K562 (cell line): ENCODE data around the gene PRKCQ. TPM values are rescaled to one million over a fixed set of nuclear protein-coding genes. Genes with fewer than 3 reads are reported as not detected.

ENCODE experiments used
- ATAC-seq: fragments of 200-7000 bp; cut with Tn5 transposase; 3 replicates; pipeline ENCODE4 v1.9.1; 2020; ENCODE audit warnings: moderate library complexity
- BruUV-seq: library from RNA; stranded (reverse); fragments of 400-500 nt; replicated peaks from 2 replicates; lab custom pipeline; 2021; lab: Mats Ljungman, UMichigan
- CTCF ChIA-PET: fragments of 300-600 bp; formaldehyde crosslinking; extraction: SDS; loops from one replicate; lab custom pipeline; 2021; ENCODE audit warnings: low intra/inter-chr PET ratio; lab: Yijun Ruan, JAX
- POLR2A ChIA-PET: fragments of 300-600, 350-650 bp; sonication (Branson Sonifier 250); formaldehyde crosslinking; extraction: SDS; loops from one replicate; lab custom pipeline; 2021; ENCODE audit warnings: antibody characterized with exemption, inconsistent platforms; lab: Yijun Ruan, JAX
- DNase-seq, 4 experiments: peaks; one replicate each; pipeline versions ENCODE4 v3.0.0 to v3.0.0-alpha.2; 2011 to 2018; ENCODE audit warnings: low spot score in 3 of 4, mixed read lengths in 3 of 4; ENCODE audit errors: extremely low read depth in 1 of 4
- FAIRE-seq: peaks from 2 replicates; lab custom pipeline; 2011; peaks lifted over from hg19 to GRCh38; lab: Jason Lieb, UNC
- H2AFZ ChIP-seq: 2 replicates; pipeline ENCODE4 v1.6.0; 2011; ENCODE audit warnings: low read depth, low read length, control low read depth, inconsistent platforms
- H3K27ac ChIP-seq: fragments of 200-600 bp; 3 replicates; pipeline ENCODE4 v1.8.0; 2011; ENCODE audit warnings: low read depth, mild to moderate bottlenecking, control low read depth, inconsistent platforms, low read length, moderate library complexity, mixed read lengths; ENCODE audit errors: extremely low read depth
- H3K27me3 ChIP-seq, 2 experiments: fragments of 300-600 bp in 1 of 2; 2 replicates in 1 of 2; 3 replicates in 1 of 2; pipeline versions ENCODE4 v1.6.0 to v1.8.0; 2011; ENCODE audit warnings: inconsistent platforms in 2 of 2, low read length in 2 of 2, mild to moderate bottlenecking in 1 of 2, mixed read lengths in 1 of 2, moderate library complexity in 1 of 2; ENCODE audit not compliant: control insufficient read depth in 2 of 2, insufficient read depth in 2 of 2
- H3K36me3 ChIP-seq: fragments of 300-600 bp; 3 replicates; pipeline ENCODE4 v1.8.0; 2011; ENCODE audit warnings: mild to moderate bottlenecking, low read length, inconsistent platforms; ENCODE audit not compliant: control insufficient read depth, insufficient read depth
- H3K4me1 ChIP-seq, 2 experiments: fragments of 200-600 bp in 1 of 2; replicated peaks in 1 of 2; 2 replicates in 1 of 2; 3 replicates in 1 of 2; pipeline versions ENCODE4 v1.5.1 to v1.8.0; 2011; ENCODE audit warnings: inconsistent platforms in 2 of 2, low read length in 2 of 2, mild to moderate bottlenecking in 1 of 2, mixed read lengths in 1 of 2, moderate library complexity in 1 of 2; ENCODE audit not compliant: control insufficient read depth in 2 of 2, insufficient read depth in 2 of 2
- H3K4me2 ChIP-seq: 2 replicates; pipeline ENCODE4 v1.6.1; 2011; ENCODE audit warnings: low read length, control low read depth, inconsistent platforms, mixed read lengths; ENCODE audit not compliant: insufficient read depth
- H3K4me3 ChIP-seq: fragments of 200-600 bp; sonication (generic), shearing (Covaris generic); 2 replicates; pipeline ENCODE4 v1.5.1; 2016; ENCODE audit warnings: control low read depth, inconsistent platforms
- H3K79me2 ChIP-seq: fragments of 200-600 bp; 3 replicates; pipeline ENCODE4 v1.8.0; 2011; ENCODE audit warnings: low read length, inconsistent platforms; ENCODE audit not compliant: control insufficient read depth, insufficient read depth
- H3K9ac ChIP-seq, 2 experiments: 2 replicates each; pipeline versions ENCODE4 v1.6.0 to v1.6.1; 2011; ENCODE audit warnings: low read depth in 2 of 2, low read length in 2 of 2, control low read depth in 1 of 2, inconsistent platforms in 1 of 2, mild to moderate bottlenecking in 1 of 2, mixed read lengths in 1 of 2; ENCODE audit not compliant: insufficient read depth in 1 of 2
- H3K9me1 ChIP-seq: one replicate; pipeline ENCODE4 v1.6.0; 2011; ENCODE audit warnings: inconsistent platforms, mild to moderate bottlenecking, low read length, moderate library complexity; ENCODE audit not compliant: control insufficient read depth, insufficient read depth
- H3K9me3 ChIP-seq: replicated peaks from 2 replicates; pipeline ENCODE4 v1.5.1; 2011; ENCODE audit warnings: low read depth, low read length, inconsistent platforms; ENCODE audit not compliant: control insufficient read depth, insufficient read depth
- H4K20me1 ChIP-seq: replicated peaks from 2 replicates; pipeline ENCODE4 v1.6.1; 2011; ENCODE audit warnings: low read length, inconsistent platforms, mixed read lengths; ENCODE audit not compliant: control insufficient read depth, insufficient read depth
- ARID3B ChIP-seq: fragments of 250-450 bp; sonication (Bioruptor Pico); IDR thresholded peaks from 2 replicates; pipeline ENCODE4 v1.4.0; 2020; ENCODE audit warnings: borderline replicate concordance
- CREBBP ChIP-seq: IDR thresholded peaks from one replicate; pipeline ENCODE4 v1.6.1; 2012; ENCODE audit warnings: low read depth, mild to moderate bottlenecking, control low read depth, inconsistent platforms, low read length
- E2F8 ChIP-seq: fragments of 450-650 bp; IDR thresholded peaks from 2 replicates; pipeline ENCODE4 v1.7.1; 2018; ENCODE audit warnings: mild to moderate bottlenecking, low read depth; ENCODE audit not compliant: partially characterized antibody
- HIVEP1 ChIP-seq: fragments of 250-450 bp; sonication (Bioruptor Pico); IDR thresholded peaks from 2 replicates; pipeline ENCODE4 v1.4.0; 2020; ENCODE audit warnings: mild to moderate bottlenecking
- KDM5B ChIP-seq: fragments of 200-600 bp; sonication (generic); IDR thresholded peaks from 2 replicates; pipeline ENCODE4 v1.6.1; 2012; ENCODE audit warnings: low read depth, mild to moderate bottlenecking, moderate library complexity, low read length, control low read depth, inconsistent platforms; ENCODE audit not compliant: insufficient replicate concordance
- MYC ChIP-seq, 2 experiments: fragments of 250-450 bp in 1 of 2; sonication (Bioruptor Pico) in 1 of 2; IDR thresholded peaks; 2 replicates each; pipeline versions ENCODE4 v1.5.1 to v1.6.1; 2012 to 2021; ENCODE audit warnings: low read depth in 2 of 2, borderline replicate concordance in 1 of 2, improper control_type of control experiment in 1 of 2, low read length in 1 of 2, mild to moderate bottlenecking in 1 of 2, moderate library complexity in 1 of 2
- SMARCB1 ChIP-seq: IDR thresholded peaks from 2 replicates; pipeline ENCODE4 v1.6.1; 2011; ENCODE audit warnings: improper control_type of control experiment, low read depth; ENCODE audit not compliant: insufficient read length
- YY1 ChIP-seq, 3 experiments: IDR thresholded peaks; 2 replicates each; pipeline ENCODE4 v1.6.1; 2011; ENCODE audit warnings: low read length in 2 of 3, mild to moderate bottlenecking in 2 of 3, moderate library complexity in 2 of 3, borderline replicate concordance in 1 of 3, control low read depth in 1 of 3, low read depth in 1 of 3; ENCODE audit not compliant: insufficient read depth in 3 of 3, insufficient replicate concordance in 2 of 3, control insufficient read depth in 1 of 3, insufficient read length in 1 of 3; ENCODE audit errors: extremely low read depth in 1 of 3
- ZNF263 ChIP-seq: sonication (generic); formaldehyde crosslinking; IDR thresholded peaks from 2 replicates; pipeline ENCODE4 v1.8.0; 2022; ENCODE audit warnings: mild to moderate bottlenecking, missing genetic modification reagents, borderline replicate concordance
- ZNF551 ChIP-seq: fragments of 250-450 bp; sonication (Bioruptor Pico); IDR thresholded peaks from 2 replicates; pipeline ENCODE4 v1.5.0; 2021; ENCODE audit warnings: mild to moderate bottlenecking, moderate library complexity
- WGBS: fragments of 100-300 bp; shearing (Covaris generic); methylation state at CpG from one replicate; pipeline ENCODE4 v1.1.6; 2016; ENCODE audit warnings: low coverage, mixed read lengths; ENCODE audit not compliant: insufficient coverage; ENCODE audit errors: missing lambda C conversion rate; 5-methylcytosine and 5-hydroxymethylcytosine counted together
- in situ Hi-C: fragments of 300-500 bp; cut with MboI; formaldehyde crosslinking; loops from 4 replicates; pipeline ENCODE4 v1.15.0; 2018; ENCODE audit warnings: inconsistent platforms, mixed read lengths
- intact Hi-C: fragments of 100-400 bp; cut with micrococcal nuclease; formaldehyde crosslinking; loops from 2 replicates; pipeline ENCODE4 v1.14.2; 2022
- polyA plus RNA-seq, 8 experiments: library from polyadenylated mRNA; depleted of rRNA in 4 of 8; stranded (reverse) in 5 of 8; unstranded in 3 of 8; fragments of >200 nt; fragmentation: Nextera tagmentation in 2 of 8; fragmentation: Illumina TruSeq in 1 of 8; extraction: Ambion mirVana in 2 of 8; extraction: Trizol in 1 of 8; gene quantifications; 2 replicates each; pipeline versions ENCODE4 v1.2.1 to v1.2.3, GENCODE V29; 2011 to 2014; ENCODE audit warnings: inconsistent platforms in 1 of 8, missing spikeins in 1 of 8
- total RNA-seq, 7 experiments: library from RNA; depleted of rRNA in 6 of 7; stranded (reverse); fragments of >200 nt in 6 of 7; fragmentation: Illumina TruSeq in 2 of 7; extraction: Trizol in 2 of 7; gene quantifications; 2 replicates each; pipeline versions ENCODE4 v1.2.1 to v1.2.3, GENCODE V29; 2011 to 2021; ENCODE audit warnings: low replicate concordance in 1 of 7
- TF ChIP-seq, protein P1 (sequence below): fragments of 250-450 bp; sonication (Bioruptor Pico); IDR thresholded peaks from 2 replicates; pipeline ENCODE4 v1.8.0; 2022; ENCODE audit warnings: inconsistent platforms, mild to moderate bottlenecking, moderate library complexity, borderline replicate concordance

PRKCQ gene
- total and polyA plus RNA-seq, 9 of the 15 experiments (the other 6 are each of a cell fraction or from before 2014, with no cell fraction given), result 4.4 to 23.3 (median 14.6) TPM

DNA sequence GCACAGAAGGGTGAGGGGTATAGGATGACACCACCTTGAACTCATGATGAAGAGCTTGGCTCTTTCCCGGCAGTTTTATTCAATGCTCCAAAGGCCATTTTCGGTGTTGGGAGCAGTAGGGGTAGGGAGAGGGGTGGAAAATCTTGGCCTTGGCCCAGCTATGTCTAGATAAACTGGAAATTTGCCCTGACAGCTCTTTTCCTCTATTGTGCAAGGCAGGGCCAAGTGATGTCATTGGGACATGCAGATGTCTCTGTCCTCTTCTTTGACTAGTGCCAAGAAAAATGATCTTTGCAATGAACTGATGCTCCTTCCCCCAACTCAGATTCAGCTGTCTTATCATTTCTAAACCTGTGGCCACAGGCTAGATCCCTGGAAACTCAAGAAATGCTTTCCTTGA, 27.7 kb upstream of the PRKCQ start (continued):
- TF ChIP-seq ARID3B (CRISPR knock-in tag) (no peak), ZNF263 (CRISPR knock-in tag) (no peak), YY1 (IDR thresholded peaks at IDR 0.05; ENCODE audit: borderline replicate concordance in 1 of 3, control insufficient read depth in 1 of 3, extremely low read depth in 1 of 3, insufficient read depth in 3 of 3, insufficient read length in 1 of 3, insufficient replicate concordance in 2 of 3, low read depth in 1 of 3, low read length in 2 of 3) (no peak), ZNF551 (no peak), KDM5B (no peak)

DNA sequence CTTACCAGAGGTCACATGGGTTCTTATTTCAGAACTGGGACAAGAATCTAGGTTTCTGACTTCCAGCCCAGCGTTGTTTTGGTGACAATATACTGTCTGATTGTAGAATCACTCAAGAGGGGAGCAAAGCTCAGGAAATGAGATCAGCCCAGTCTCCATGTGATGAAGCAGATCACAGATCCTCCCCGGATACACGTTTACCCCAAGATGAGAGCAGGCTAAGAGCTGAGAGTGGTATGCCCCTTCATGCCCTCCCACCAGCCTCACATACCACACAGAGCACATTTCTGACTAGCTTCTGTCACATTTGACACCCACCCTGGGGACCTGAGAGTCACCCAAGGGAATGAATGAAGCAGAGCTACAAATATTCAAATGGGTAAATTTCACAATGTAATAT, 27.1 kb upstream of the PRKCQ start:
- Histone ChIP-seq H3K36me3 (no peaks in the 10 kb centered on the region), H4K20me1 (no peaks in the 10 kb centered on the region), H3K4me1 (no peaks in the 10 kb centered on the region), H3K27ac (no peak overlapping the region), H3K79me2 (no peaks in the 10 kb centered on the region), H3K9ac (no peak overlapping the region), H2AFZ (no peak overlapping the region), H3K9me3 (no peaks in the 10 kb centered on the region), H3K9me1 (no peaks in the 10 kb centered on the region), H3K4me2 (no peak overlapping the region), H3K4me3 (no peak overlapping the region), H3K27me3 (peaks cover 2 to 12% of the 10 kb centered on the region in 2 experiments; a peak in 3 of 5 replicates)
- ChIA-PET CTCF (no interaction called here), POLR2A (no interaction called here)
- BruUV-seq, result no TSS peak
- WGBS, result 2% methylated on average over 3 of the region's 3 CpGs
- in situ Hi-C loops, result no loop called here
- ATAC-seq, result no peak
- intact Hi-C loops, result no loop called here
- DNase-seq, result no peak
- FAIRE-seq, result no peak
- TF ChIP-seq MYC (IDR thresholded peaks at IDR 0.05; ENCODE audit: low read depth, low read length), result no peak
- TF ChIP-seq MYC (CRISPR knock-in tag; IDR thresholded peaks at IDR 0.05; ENCODE audit: borderline replicate concordance, low read depth), result no peak
- no peak for TF ChIP-seq SMARCB1
- TF ChIP-seq E2F8, result no peak
- no peak for TF ChIP-seq HIVEP1 (CRISPR knock-in tag)
- TF ChIP-seq, protein P1, sequence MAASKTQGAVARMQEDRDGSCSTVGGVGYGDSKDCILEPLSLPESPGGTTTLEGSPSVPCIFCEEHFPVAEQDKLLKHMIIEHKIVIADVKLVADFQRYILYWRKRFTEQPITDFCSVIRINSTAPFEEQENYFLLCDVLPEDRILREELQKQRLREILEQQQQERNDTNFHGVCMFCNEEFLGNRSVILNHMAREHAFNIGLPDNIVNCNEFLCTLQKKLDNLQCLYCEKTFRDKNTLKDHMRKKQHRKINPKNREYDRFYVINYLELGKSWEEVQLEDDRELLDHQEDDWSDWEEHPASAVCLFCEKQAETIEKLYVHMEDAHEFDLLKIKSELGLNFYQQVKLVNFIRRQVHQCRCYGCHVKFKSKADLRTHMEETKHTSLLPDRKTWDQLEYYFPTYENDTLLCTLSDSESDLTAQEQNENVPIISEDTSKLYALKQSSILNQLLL (CRISPR knock-in tag), result no peak
- no peak for TF ChIP-seq CREBBP
